Neural crest cell (in vitro differentiated cells): ENCODE results near the gene COL26A1. TPM values are rescaled to one million over a fixed set of nuclear protein-coding genes. Genes with fewer than 3 reads are reported as not detected.

ENCODE experiments used
- DNase-seq: peaks from one replicate; pipeline ENCODE4 v3.0.0; 2021; ENCODE audit warnings: low read depth, mixed read lengths, low spot score
- H3K27ac Mint-ChIP-seq: one replicate; pipeline ENCODE4 v1.8.0; 2021; ENCODE audit warnings: mild to moderate bottlenecking, mixed read lengths; ENCODE audit not compliant: unreplicated experiment
- H3K27me3 Mint-ChIP-seq: 2 replicates; pipeline ENCODE4 v1.8.0; 2021; ENCODE audit warnings: low read depth, mild to moderate bottlenecking, mixed read lengths
- H3K36me3 Mint-ChIP-seq: 2 replicates; pipeline ENCODE4 v1.8.0; 2021; ENCODE audit warnings: low read depth, mild to moderate bottlenecking, mixed read lengths
- H3K4me1 Mint-ChIP-seq: 2 replicates; pipeline ENCODE4 v1.8.0; 2021; ENCODE audit warnings: mixed read lengths
- H3K4me3 Mint-ChIP-seq: one replicate; pipeline ENCODE4 v1.8.0; 2021; ENCODE audit warnings: mild to moderate bottlenecking, mixed read lengths
- H3K9me3 Mint-ChIP-seq: 2 replicates; pipeline ENCODE4 v1.8.0; 2021; ENCODE audit warnings: mixed read lengths
- CTCF ChIP-seq: fragments of 200-600 bp; sonication (generic); conservative IDR thresholded peaks from 2 replicates; pipeline ENCODE4 v1.5.0; 2021; ENCODE audit warnings: antibody characterized with exemption, mild to moderate bottlenecking
- total RNA-seq: library from RNA; stranded (reverse); gene quantifications from 2 replicates; pipeline ENCODE4 v1.2.1, GENCODE V29; 2021

Gene COL26A1
- total RNA-seq, 1 donor from 2014 or later = 38.3 TPM

DNA sequence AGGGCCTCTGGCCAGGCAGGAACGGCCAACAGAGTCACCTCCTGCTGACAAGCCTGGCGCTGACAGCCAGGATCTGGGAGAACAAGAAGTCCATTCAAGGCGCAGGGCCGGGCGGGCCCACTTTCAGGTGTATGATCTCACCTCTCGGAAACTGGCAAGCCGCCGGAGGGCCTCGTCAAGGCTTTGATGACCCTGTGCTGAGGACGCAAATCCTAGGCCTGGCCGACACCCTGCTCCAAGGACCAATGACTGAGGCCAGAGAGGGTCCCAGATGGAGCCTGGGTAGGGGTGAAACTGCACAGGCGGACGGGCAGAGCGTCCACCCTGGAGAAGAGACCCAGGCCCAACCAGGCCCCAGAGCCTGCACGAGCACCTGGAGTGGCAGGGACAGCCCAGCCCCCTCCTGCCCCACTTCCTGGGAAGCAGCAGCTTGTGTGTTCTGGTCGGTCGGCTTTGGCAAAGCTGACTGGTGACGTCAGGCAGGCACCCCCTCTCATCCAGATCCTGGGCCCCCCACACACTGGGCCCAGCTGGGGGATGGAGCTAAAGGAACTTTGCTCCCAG lies 235.8 kb downstream of the COL26A1 start:
- no peak overlapping the region for H3K4me3 Mint-ChIP-seq
- DNase-seq = no peak

GRCh38 chr7:101598986-101599771 lies 236.5 kb downstream of the COL26A1 start:
- no peak for DNase-seq
- no peak overlapping the region for H3K4me3 Mint-ChIP-seq
- H3K4me1 Mint-ChIP-seq = no peaks in the 10 kb centered on the region
- no peaks in the 10 kb centered on the region for H3K36me3 Mint-ChIP-seq
- peaks cover 9% of the 10 kb centered on the region for H3K27me3 Mint-ChIP-seq
- no peak for TF ChIP-seq CTCF
- H3K9me3 Mint-ChIP-seq = no peaks in the 10 kb centered on the region
- H3K27ac Mint-ChIP-seq = no peak overlapping the region

More for the DNA sequence above, 235.8 kb downstream of the COL26A1 start:
- Mint-ChIP-seq H3K27ac (no peak overlapping the region), H3K27me3 (peaks cover 9% of the 10 kb centered on the region), H3K9me3 (no peaks in the 10 kb centered on the region), H3K4me1 (no peaks in the 10 kb centered on the region), H3K36me3 (no peaks in the 10 kb centered on the region)
- no peak for TF ChIP-seq CTCF

GRCh38 chr7:101599787-101600186 lies 237.1 kb downstream of the COL26A1 start:
- Mint-ChIP-seq H3K4me1 (no peaks in the 10 kb centered on the region), H3K27ac (no peak overlapping the region), H3K27me3 (peaks cover 7% of the 10 kb centered on the region), H3K4me3 (no peak overlapping the region), H3K36me3 (no peaks in the 10 kb centered on the region), H3K9me3 (no peaks in the 10 kb centered on the region)
- no peak for DNase-seq
- no peak for TF ChIP-seq CTCF

GRCh38 chr7:101602082-101602481 lies 239.4 kb downstream of the COL26A1 start:
- H3K27ac Mint-ChIP-seq = no peak overlapping the region
- TF ChIP-seq CTCF = no peak
- no peaks in the 10 kb centered on the region for H3K9me3 Mint-ChIP-seq
- peaks cover 7% of the 10 kb centered on the region for H3K27me3 Mint-ChIP-seq
- H3K36me3 Mint-ChIP-seq = no peaks in the 10 kb centered on the region
- no peak overlapping the region for H3K4me3 Mint-ChIP-seq
- H3K4me1 Mint-ChIP-seq = no peaks in the 10 kb centered on the region
- DNase-seq = no peak

GRCh38 chr7:101602484-101603241 lies 240.0 kb downstream of the COL26A1 start:
- no peaks in the 10 kb centered on the region for H3K36me3 Mint-ChIP-seq
- TF ChIP-seq CTCF = peak; percentile 95
- H3K4me1 Mint-ChIP-seq = no peaks in the 10 kb centered on the region
- H3K27me3 Mint-ChIP-seq = peaks cover 7% of the 10 kb centered on the region
- no peak overlapping the region for H3K4me3 Mint-ChIP-seq
- DNase-seq = peak; percentile 94
- H3K27ac Mint-ChIP-seq = no peak overlapping the region
- no peaks in the 10 kb centered on the region for H3K9me3 Mint-ChIP-seq
